Measurements from ENCODE around the gene GOLM1. TPM values are rescaled to one million over a fixed set of nuclear protein-coding genes. Genes with fewer than 3 reads are reported as not detected.

Gene GOLM1
- total RNA-seq, 2 experiments from 2014 or later, result 0.22 TPM; not detected in 1

- Mint-ChIP-seq H3K36me3 (ENCODE audit: low read depth) (no peaks in the 10 kb centered on the region), H3K4me3 (no peak overlapping the region), H3K9me3 (no peaks in the 10 kb centered on the region), H3K27ac (no peak overlapping the region), H3K4me1 (ENCODE audit: low read depth) (peaks cover 9% of the 10 kb centered on the region), H3K27me3 (peaks cover 56% of the 10 kb centered on the region)
- CTCF ChIA-PET, result no interaction called here
- no peaks in the 10 kb centered on the region for H3K36me3 ChIP-seq (ENCODE audit: insufficient read depth, low read length)
- no peak overlapping the region for H3K4me3 ChIP-seq (ENCODE audit: low read length)
- no peak for TF ChIP-seq CTCF (IDR thresholded peaks at IDR 0.05)
- no peak for DNase-seq
- H3K9me3 ChIP-seq (ENCODE audit: control insufficient read depth in 1 of 2, insufficient read depth in 1 of 2, low read length in 2 of 2), result no peaks in the 10 kb centered on the region
- POLR2A ChIA-PET, result no interaction called here
- H3K27me3 ChIP-seq (ENCODE audit: control insufficient read depth in 1 of 2, insufficient read depth in 2 of 2, low read length in 2 of 2), result peaks cover 20 to 46% of the 10 kb centered on the region in 2 experiments
- ATAC-seq (ENCODE audit: poor library complexity), result no peak
- intact Hi-C loops (cut with DNase I, micrococcal nuclease), result no loop called here
- no peak overlapping the region for H3K27ac ChIP-seq (ENCODE audit: low read depth in 1 of 2, low read length in 2 of 2)
- peaks cover 6% of the 10 kb centered on the region for H3K4me1 ChIP-seq (ENCODE audit: insufficient read depth, low read length)
Measured at GRCh38 chr9:86097510-86098224, 1.7 kb downstream of the GOLM1 start.

GRCh38 chr9:86096386-86096785 is 3.0 kb downstream of the GOLM1 start:
- Histone ChIP-seq H3K4me1 (ENCODE audit: insufficient read depth, low read length) (peaks cover 6% of the 10 kb centered on the region), H3K4me3 (ENCODE audit: low read length) (no peak overlapping the region), H3K36me3 (ENCODE audit: insufficient read depth, low read length) (no peaks in the 10 kb centered on the region), H3K27ac (ENCODE audit: low read depth in 1 of 2, low read length in 2 of 2) (no peak overlapping the region), H3K9me3 (ENCODE audit: control insufficient read depth in 1 of 2, insufficient read depth in 1 of 2, low read length in 2 of 2) (no peaks in the 10 kb centered on the region), H3K27me3 (ENCODE audit: control insufficient read depth in 1 of 2, insufficient read depth in 2 of 2, low read length in 2 of 2) (peaks cover 20 to 37% of the 10 kb centered on the region in 2 experiments)
- Mint-ChIP-seq H3K9me3 (no peaks in the 10 kb centered on the region), H3K27ac (no peak overlapping the region), H3K36me3 (ENCODE audit: low read depth) (no peaks in the 10 kb centered on the region), H3K4me3 (no peak overlapping the region), H3K27me3 (peaks cover 55% of the 10 kb centered on the region), H3K4me1 (ENCODE audit: low read depth) (peaks cover 9% of the 10 kb centered on the region)
- intact Hi-C loops (cut with DNase I, micrococcal nuclease), result no loop called here
- ATAC-seq (ENCODE audit: poor library complexity) (no peak), DNase-seq (no peak)
- TF ChIP-seq CTCF (IDR thresholded peaks at IDR 0.05), result no peak
- POLR2A ChIA-PET, result no interaction called here
- CTCF ChIA-PET, result no interaction called here

GRCh38 chr9:86093788-86094555 is 5.4 kb downstream of the GOLM1 start:
- POLR2A ChIA-PET, result no interaction called here
- no peak for TF ChIP-seq CTCF (IDR thresholded peaks at IDR 0.05)

More at GRCh38 chr9:86093788-86094555, 5.4 kb downstream of the GOLM1 start:
- H3K9me3 ChIP-seq (ENCODE audit: control insufficient read depth in 1 of 2, insufficient read depth in 1 of 2, low read length in 2 of 2), result peaks cover 0 to 10% of the 10 kb centered on the region in 2 experiments
- Mint-ChIP-seq H3K27me3 (peaks cover 52% of the 10 kb centered on the region), H3K9me3 (no peaks in the 10 kb centered on the region), H3K4me1 (ENCODE audit: low read depth) (no peaks in the 10 kb centered on the region), H3K36me3 (ENCODE audit: low read depth) (no peaks in the 10 kb centered on the region), H3K4me3 (no peak overlapping the region), H3K27ac (no peak overlapping the region)
- intact Hi-C loops (cut with DNase I, micrococcal nuclease), result no loop called here
- H3K27ac ChIP-seq (ENCODE audit: low read depth in 1 of 2, low read length in 2 of 2), result no peak overlapping the region
- no peaks in the 10 kb centered on the region for H3K4me1 ChIP-seq (ENCODE audit: insufficient read depth, low read length)
- H3K36me3 ChIP-seq (ENCODE audit: insufficient read depth, low read length), result no peaks in the 10 kb centered on the region
- ATAC-seq (ENCODE audit: poor library complexity) (no peak), DNase-seq (no peak)
- peaks cover 13 to 23% of the 10 kb centered on the region in 2 experiments for H3K27me3 ChIP-seq (ENCODE audit: control insufficient read depth in 1 of 2, insufficient read depth in 2 of 2, low read length in 2 of 2)
- CTCF ChIA-PET, result no interaction called here
- no peak overlapping the region for H3K4me3 ChIP-seq (ENCODE audit: low read length)
